ENCODE measurements around the gene POU3F1.

The POU3F1 gene

DNA sequence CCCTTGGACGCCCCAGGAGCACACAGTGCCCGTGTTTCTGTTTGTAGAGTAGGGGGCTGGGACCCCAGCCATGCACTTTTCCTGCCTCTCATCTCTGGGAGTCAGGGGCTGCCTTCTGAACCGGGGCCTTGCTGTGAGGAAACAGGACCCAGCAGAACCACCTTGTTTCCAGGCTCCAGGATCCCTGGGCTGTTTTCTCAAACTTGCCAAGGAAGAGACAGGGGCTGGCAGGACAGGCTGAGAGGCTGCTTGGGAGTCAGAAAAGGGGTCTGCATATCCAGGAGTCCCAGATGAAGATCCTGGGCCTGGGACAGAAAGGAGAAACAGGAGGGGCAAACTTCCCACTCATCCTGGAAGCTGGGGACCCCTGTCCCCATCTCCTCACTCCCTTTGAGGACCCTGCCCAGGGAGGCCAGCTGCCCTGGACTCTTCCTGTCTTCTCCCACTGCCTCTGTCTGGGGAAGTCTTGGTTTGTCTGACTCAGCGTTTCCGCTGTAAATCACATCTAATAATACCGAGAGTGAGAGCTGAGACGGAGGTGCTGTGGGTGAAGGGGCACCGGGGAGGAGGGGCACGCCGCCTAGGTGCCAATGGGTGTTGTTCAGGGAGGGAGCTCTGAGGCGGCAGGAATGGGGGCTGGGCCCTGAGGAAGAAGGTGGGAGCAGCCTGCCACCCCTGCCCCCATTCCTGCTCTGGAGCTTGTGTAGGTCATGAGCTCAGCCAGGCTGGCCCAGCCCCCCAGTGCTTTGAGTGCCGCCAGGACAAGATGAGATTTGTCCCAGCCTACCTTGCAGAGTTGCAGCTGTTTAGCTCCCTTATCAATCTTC lies 16.7 kb downstream of the POU3F1 start:
- in situ Hi-C loops (cut with HindIII; ENCODE audit: low sequenced_read_pairs) = no loop called here

- in situ Hi-C loops (cut with HindIII; ENCODE audit: low sequenced_read_pairs) = no loop called here
These were observed 17.4 kb downstream of the POU3F1 start for GRCh38 chr1:38029081-38029681.

DNA sequence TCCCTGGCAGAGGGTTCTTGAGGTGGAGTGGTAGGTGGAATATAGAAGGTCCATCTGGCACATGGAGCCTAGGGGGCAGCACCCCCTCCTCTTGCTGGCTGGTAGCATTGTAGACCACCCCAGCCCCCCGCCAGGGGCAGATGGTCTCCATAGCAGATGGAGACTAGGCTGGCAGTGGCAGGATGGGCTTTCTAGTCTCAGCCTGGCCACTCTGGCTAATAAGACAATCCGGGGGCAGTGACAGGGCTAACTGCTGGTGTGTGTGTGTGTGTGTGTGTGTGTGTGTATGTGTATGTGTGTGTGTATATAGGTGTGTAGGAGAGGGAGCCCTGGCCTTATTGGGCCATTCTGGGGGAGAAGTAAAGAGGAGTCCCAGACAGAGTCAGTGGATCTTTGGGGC lies 17.9 kb downstream of the POU3F1 start:
- in situ Hi-C loops (cut with HindIII; ENCODE audit: low sequenced_read_pairs) = no loop called here

DNA sequence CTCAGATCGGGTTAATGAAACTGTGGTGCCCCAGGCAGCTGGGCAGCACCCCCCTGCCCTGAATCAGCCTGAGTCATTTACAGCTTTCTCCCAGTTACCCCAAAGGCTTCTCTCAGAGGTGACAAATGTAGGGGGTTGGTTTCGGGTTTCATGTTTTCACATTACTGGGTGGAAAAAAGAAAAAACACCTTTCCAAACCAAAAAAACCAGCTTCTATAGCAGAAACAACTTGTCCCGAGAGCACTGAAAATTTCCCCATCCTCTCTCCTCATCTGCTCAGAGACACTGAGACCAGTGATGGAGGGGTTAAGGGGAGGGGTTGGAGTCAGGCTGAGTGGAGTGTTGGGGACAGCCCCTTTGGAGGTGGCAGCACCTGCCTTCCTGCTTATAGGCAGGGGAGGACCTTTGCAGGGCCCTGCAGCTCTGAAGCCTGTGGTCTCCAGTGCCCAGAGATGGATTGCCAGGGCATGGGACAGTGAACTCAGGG lies 18.4 kb downstream of the POU3F1 start:
- in situ Hi-C loops (cut with HindIII; ENCODE audit: low sequenced_read_pairs) = no loop called here

DNA sequence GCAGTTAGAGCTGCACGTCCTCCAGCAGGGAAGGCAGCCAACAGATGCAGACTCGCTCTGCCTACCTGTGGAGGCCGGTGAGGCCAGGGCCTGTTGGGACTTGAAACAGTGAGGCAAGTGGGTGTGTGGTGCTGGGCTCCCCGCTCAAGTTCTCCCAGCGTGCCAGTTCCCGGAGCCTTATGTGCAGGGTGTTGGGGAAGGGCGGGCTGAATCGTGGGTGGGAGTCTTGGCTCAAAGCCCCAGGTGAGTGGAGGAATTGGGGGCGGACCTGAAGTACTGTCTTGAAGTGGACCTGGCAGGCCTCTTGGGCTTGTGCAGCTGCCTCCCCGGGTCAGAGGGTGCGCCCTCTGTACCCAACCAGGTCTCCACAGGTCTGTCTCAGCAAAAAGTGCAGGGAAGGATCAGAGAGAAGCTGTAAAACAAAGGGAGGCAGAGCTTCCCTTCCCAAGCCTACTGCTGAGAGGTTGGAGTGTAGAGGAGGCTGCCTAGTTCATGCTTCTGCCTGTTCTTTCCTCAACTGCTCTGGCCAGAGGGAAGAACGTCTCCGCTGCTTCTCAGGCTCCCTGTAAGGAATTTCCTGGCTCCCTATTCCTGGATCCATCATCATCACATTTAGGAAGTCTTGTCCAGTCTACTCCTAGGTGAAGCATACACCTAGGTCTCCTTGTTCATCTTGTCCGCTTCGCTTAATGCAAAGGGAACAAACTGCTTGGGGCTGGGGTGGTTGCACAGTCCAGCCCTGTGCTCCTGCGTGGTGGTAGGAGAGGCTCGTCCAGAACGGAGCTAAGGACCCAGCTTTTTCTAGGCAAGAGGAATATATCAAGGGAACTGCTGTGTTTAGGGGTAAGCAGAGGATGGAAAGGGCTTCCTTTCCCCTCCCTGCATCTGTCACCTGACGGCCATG lies 19.1 kb downstream of the POU3F1 start:
- in situ Hi-C loops (cut with HindIII; ENCODE audit: low sequenced_read_pairs) = no loop called here

- in situ Hi-C loops (cut with HindIII; ENCODE audit: low sequenced_read_pairs) = no loop called here
These were observed 19.9 kb downstream of the POU3F1 start for GRCh38 chr1:38026592-38027200.

DNA sequence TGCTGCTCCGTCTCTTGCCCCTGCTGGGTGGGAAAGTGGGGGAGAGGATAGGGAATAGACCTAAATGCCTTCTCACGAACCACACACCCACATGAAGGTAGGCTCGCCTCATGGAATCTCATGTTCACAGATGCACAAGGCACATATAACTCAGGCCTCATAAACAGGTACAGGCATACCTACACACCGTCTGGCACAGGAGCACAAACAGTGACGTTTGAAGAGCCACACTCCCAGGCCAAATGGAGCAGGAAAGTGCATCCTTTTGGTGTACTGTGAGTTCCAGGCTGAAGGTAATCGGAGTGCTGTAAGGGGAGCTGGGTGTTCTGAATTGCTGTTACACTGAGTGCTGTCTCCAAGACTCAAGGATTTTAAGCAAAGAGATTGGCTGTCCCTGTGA lies 20.9 kb downstream of the POU3F1 start:
- in situ Hi-C loops (cut with HindIII; ENCODE audit: low sequenced_read_pairs) = no loop called here

DNA sequence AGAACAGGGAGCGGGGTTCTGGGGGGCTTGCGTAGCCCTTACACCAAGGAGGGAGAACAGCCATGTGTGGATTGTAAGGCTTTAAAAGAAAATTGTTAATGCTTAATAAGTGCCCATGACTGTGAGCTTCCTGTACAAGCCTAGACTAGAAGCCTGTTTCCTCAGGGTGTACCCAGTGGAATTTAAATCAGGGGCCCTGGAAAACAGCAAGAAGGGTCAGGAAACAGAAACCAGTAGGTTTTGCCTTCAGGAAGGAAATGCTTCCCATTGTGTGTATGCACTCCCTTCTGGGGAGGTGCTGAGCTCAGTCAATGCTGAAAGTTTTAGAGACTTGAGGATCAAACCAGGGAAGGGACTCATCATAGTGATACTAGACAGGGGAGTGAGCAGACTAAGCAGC lies 21.4 kb downstream of the POU3F1 start:
- in situ Hi-C loops (cut with HindIII; ENCODE audit: low sequenced_read_pairs) = no loop called here

DNA sequence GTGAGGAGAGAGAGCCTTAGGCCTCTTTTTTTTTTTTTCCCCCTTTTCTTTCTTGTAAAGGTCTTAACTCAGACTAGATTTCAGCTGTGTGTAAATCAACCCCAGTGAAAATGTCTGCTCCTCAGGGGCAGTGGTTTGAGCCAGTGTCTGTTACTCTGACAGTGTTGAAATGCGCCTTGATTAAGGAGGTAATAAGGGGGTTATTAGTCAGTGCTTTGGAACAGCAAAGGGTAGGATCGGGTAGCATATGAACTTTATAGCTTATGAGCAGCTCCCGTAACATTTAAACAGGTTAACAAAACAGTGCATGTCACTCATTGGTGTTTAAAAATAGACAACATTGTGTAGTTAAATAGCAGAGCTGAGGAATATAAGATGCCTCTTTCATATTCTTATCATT lies 23.8 kb downstream of the POU3F1 start:
- in situ Hi-C loops (cut with HindIII; ENCODE audit: low sequenced_read_pairs) = no loop called here

DNA sequence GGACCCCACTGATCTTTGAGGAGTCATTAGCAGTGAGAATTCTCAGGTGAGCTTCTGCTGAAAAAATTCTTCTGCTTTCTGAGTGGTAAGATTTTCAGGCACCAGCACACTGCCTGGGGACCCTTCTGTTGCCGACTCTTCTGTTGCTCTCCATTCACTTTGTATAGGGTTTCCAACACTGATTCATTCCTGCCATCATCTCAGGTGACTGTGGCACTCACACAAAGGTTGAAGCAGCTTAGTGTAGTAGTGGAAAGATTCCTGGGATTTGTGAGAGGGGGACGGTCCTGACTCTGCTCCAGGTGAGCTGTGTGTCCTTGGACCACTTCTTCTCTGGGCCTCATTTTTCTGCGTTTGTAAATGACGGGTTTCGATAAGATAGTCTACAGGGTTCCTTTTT lies 24.6 kb downstream of the POU3F1 start:
- in situ Hi-C loops (cut with HindIII; ENCODE audit: low sequenced_read_pairs) = no loop called here

- in situ Hi-C loops (cut with HindIII; ENCODE audit: low sequenced_read_pairs) = no loop called here
These were observed 26.2 kb downstream of the POU3F1 start for GRCh38 chr1:38020396-38020795.

- in situ Hi-C loops (cut with HindIII; ENCODE audit: low sequenced_read_pairs) = no loop called here
These were observed 27.7 kb downstream of the POU3F1 start for GRCh38 chr1:38018864-38019343.

GRCh38 chr1:38015978-38016725 lies 30.4 kb downstream of the POU3F1 start:
- in situ Hi-C loops (cut with HindIII; ENCODE audit: low sequenced_read_pairs) = no loop called here

DNA sequence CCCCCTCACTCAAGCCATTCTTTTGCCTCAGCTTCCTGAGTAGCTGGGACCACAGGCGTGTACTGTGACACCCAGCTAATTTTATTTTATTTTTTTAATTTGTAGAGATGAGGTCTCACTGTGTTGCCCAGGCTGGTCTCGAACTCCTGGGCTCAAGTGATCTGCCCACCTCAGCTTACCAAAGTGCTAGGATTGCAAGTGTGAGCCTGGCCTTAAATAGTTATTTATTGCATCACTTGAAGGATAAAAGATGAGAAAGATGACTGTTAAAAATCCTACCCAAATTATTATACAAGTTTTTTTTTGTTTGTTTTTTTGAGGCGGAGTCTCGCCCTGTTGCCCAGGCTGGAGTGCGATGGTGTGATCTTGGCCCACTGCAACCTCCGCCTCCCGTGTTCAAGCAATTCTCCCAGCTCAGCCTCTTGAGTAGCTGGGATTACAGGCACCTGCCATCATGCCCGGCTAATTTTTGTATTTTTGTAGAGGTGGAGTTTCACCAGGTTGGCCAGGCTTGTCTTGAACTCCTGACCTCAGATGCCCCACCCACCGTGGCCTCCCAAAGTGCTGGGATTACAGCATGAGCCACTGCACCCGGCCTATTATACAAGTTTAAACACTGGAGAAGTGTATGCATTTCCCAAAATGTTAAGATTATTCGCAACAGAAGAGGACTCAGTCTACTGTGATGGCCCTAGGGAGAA lies 31.7 kb downstream of the POU3F1 start:
- in situ Hi-C loops (cut with HindIII; ENCODE audit: low sequenced_read_pairs) = no loop called here

DNA sequence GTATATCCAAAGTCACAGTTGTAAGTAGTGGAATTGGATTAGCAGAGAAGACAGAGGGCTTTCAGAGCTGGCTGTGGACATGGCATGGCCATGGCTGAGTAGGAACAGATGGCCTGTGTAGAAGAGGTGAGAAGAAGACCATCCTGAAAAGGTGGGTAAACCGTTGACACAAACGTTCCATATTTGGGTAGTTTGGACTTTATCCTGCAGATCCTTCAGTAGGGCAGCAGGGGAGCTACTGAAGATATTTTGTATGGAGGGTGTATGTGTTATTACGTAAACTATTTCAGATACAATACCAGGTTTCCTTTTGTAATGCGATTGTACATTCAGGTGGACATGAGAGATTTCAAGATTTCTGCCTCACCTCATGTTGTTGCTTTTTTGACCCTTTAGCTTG lies 32.4 kb downstream of the POU3F1 start:
- in situ Hi-C loops (cut with HindIII; ENCODE audit: low sequenced_read_pairs) = no loop called here

- in situ Hi-C loops (cut with HindIII; ENCODE audit: low sequenced_read_pairs) = no loop called here
These were observed 33.4 kb downstream of the POU3F1 start for GRCh38 chr1:38013227-38013622.

DNA sequence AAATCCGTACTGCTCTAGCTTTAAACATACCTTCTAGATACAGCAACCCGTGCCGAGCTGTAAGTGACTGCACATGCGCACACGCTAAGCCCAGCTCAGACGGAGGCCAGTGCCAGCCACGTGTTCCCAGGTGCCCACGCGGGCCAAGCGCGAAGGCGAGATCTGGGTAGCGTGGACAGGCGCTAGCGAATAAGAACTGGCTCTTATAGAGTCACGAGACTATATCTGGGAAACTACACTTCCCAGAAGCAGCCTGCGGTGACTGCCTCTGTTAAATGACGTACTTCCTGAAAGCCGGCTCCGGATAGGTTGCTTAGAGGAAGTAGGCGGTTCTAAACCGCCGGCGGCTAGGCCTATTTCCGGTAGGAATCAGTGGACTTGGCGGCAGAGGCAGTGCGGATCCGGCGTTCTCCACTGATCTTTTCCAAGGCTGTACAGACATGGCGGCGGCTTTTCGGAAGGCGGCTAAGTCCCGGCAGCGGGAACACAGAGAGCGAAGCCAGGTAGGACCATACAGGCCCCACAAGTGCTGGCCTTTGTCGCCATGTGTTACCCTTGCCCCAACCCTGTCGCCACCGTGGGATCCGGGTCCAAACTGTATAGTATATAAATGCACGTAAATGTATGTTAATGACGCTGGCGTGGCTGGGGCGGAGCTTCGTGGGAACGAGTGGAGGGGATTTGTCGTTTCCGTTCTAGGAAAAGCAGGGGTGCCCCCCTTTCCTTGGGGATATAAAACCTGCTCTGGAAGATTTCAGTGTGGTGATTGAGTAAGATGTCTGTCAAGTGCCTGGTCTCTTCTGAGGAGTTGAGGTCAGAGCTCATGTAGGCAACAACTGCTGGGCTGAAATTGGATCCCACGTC lies 34.0 kb downstream of the POU3F1 start, which contains the start of gene UTP11:
Gene UTP11, plus strand, starts transcription at position 372 of the 864 bp plus-strand sequence. Its CDS starts 69 bp downstream, at position 441.
- in situ Hi-C loops (cut with HindIII; ENCODE audit: low sequenced_read_pairs) = no loop called here

DNA sequence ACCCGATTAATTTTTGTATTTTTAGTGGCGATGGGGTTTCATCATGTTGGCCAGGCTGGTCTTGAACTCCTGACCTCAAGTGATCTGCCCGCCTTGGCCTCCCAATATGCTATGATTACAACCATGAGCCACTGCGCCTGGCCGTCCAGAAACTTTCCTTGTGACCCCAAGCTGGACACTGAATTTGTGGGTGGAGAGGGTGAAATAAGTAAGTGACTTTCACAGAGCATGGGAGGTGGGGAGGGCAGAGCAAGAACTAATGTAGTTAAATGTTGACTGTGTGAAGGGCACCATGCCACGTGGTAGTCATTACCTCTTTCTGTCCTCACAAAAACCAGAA lies 36.8 kb downstream of the POU3F1 start:
- in situ Hi-C loops (cut with HindIII; ENCODE audit: low sequenced_read_pairs) = no loop called here

All from DLD1 (cell line).